22Rv1 (cell line): Measurements from ENCODE around the gene ABHD16B.

Source experiments
- CTCF ChIP-seq: fragments of 450-650 bp; IDR thresholded peaks from 2 replicates; pipeline ENCODE4 v1.5.1; 2017; ENCODE audit warnings: mild to moderate bottlenecking
- ZFX ChIP-seq: fragments of 450-650 bp; IDR thresholded peaks from 2 replicates; pipeline ENCODE4 v1.6.1; 2017; ENCODE audit warnings: antibody characterized with exemption, borderline replicate concordance

GRCh38 chr20:63834491-63834880 is 26.8 kb upstream of the ABHD16B start:
- TF ChIP-seq CTCF: no peak
- no peak for TF ChIP-seq ZFX
